Anterior cingulate cortex (tissue), 58 donors: Measurements from ENCODE around the gene TACC3.

Experiments
- DNase-seq, 58 donors: peaks; one replicate each; lab custom pipeline; 2025; lab: John Stamatoyannopoulos, UW

The TACC3 gene

DNA sequence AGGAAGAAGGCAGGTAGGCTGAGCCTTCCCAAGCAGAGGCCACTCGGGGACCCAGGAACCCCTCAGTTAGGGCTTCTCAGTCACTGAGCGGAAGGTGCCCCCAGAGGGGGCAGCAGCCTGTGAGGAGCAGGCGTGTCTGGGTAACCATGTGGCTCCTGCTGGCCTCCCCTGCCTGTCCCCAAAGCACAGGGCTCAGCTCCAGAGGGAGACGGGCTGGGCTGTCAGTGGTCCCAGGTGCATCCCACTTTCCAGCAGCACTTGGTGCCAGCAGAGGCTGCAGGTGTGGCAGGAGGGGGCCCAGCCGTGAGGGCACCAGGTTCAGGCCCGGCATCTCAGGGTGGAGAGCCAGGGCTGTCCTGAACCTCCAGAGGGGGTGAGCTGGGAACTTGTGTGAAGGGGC, 22.7 kb downstream of the TACC3 start:
- DNase-seq: no peak

GRCh38 chr4:1744552-1744951, 23.2 kb downstream of the TACC3 start:
- no peak for DNase-seq

GRCh38 chr4:1745165-1745564, 23.8 kb downstream of the TACC3 start:
- DNase-seq: no peak

GRCh38 chr4:1745697-1746096, 24.4 kb downstream of the TACC3 start:
- DNase-seq: no peak

GRCh38 chr4:1746265-1746691, 25.0 kb downstream of the TACC3 start:
- peak in 35 of 58 donors; percentile 8 to 65 (median 30) for DNase-seq

DNA sequence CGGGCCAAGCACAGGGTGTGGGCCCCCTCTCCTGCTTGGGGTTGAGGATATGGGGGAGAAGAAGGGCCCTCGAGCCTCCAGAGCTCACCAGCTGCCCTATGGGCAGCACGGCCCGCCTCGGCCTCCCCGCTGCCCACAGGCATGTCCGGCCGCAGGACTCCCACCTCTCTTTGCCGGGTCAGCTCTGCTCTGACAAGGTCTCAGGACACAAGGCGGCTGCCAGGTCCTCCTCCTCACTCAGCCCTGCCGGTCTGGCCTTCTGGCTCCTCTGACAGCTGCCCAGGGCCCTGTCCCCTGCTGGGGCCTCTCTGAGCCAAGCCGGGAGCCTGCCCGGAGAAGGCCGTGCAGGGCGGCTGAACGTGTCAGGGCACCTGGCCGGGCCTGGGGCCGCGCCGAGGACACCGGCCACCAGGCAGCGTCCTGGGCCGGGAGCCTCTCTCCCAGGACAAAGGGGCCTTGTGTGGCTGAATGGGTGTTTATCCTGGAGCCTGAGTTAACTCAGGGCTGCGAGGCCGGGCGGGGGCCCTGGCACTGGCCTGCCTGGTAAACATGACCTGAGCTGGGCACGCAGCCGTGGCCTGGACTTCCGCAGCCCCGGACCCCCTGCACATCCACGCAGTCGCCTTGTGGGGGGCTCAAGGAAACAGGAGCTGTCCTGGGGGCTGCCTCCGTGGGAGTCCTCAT, 25.7 kb downstream of the TACC3 start:
- DNase-seq: peak in 37 of 58 donors; percentile 10 to 64 (median 39)

- no peak for DNase-seq
Observed at GRCh38 chr4:1747603-1747967, 26.3 kb downstream of the TACC3 start.

DNA sequence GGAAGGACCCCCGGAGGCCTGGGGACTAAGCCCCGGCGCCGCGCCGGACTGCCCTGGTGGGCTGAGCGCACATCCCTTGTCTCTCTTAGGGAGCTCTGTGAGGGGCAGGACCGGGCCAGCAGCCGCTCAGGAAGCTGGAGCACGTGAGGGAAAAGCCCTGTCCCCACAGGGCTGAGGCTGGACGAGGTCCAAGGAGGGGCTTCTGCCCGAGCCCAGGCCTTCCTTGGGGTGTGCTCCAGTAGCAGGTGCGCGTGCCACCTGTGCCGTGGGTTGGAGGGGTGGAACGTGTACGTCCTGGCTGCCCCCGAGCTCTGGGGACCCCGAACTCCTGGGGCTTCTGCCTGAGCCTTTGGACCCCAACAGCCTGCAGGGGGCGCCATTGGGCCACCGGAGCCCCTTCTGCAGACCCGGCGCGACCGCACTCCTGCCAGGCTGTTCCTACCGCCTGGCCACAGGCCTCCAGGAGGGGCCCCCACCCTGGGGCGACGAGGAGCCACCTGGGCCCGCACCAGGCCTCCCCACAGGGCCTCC, 27.2 kb downstream of the TACC3 start:
- DNase-seq: peak in 41 of 58 donors; percentile 12 to 79 (median 37)

DNA sequence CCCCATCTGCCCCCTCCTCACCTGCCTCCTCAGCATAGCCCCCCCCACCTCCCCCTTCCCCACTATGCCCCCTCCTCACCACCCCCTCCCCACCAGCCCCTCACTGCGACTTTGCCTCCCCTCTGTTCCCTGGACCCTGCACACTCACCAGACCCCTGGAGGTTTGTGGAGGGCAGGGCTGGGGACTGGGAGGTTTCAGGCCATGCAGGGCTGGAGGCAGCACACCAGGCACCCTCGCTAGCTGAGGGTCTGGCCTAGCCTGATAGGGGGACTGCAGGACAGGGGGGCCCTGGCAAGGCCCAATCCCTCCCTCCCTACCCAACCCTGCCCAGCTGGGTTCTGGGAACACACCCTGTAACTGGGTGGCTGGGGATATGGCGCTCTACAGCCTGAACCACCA, 28.0 kb downstream of the TACC3 start:
- DNase-seq: no peak

DNA sequence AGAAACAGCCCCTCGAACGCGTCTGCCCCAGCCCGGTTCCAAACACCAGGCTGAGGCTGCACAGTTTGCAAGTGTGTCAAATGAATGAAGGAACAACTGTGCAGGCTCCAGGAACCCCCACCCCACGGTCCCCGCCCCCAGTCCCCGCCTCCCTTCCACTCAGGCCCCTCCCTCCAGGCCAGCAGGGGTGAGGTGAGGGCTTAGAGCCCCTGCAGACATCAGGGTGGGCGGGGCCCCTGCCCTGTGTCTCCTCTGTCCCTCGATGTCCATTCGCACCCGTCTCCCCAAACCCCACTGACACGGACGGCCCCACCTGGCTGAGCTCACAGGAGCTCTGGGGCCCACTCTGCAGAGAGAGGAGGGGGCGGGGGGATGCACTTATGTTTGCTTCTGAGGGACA, 28.5 kb downstream of the TACC3 start:
- DNase-seq: no peak

- no peak for DNase-seq
Observed at GRCh38 chr4:1750381-1751154, 29.2 kb downstream of the TACC3 start.

- DNase-seq: no peak
Observed at GRCh38 chr4:1751155-1751918, 30.0 kb downstream of the TACC3 start.

DNA sequence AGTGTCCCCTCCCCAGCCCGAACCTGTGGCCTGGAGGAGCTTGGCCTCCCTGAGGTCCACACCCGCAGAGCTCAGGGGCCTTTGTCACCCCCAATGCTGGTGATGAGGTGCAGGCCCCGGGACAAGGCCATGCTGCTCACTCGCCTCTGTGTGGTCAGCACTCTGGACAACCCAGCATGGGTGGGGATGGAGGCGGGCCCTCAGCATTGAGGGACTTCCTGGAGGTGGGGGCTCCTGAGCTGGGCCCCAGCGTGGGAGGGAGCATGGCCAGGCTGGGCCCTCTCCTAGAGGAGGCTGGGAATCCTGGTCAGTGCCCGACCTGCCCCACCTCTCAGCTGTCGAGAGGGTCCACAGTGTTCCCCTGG, 30.6 kb downstream of the TACC3 start:
- no peak for DNase-seq

- no peak for DNase-seq
Observed at GRCh38 chr4:1752284-1753041, 31.1 kb downstream of the TACC3 start.

- no peak for DNase-seq
Observed at GRCh38 chr4:1753294-1753696, 32.0 kb downstream of the TACC3 start.

- DNase-seq: no peak
Observed at GRCh38 chr4:1753697-1754311, 32.5 kb downstream of the TACC3 start.

DNA sequence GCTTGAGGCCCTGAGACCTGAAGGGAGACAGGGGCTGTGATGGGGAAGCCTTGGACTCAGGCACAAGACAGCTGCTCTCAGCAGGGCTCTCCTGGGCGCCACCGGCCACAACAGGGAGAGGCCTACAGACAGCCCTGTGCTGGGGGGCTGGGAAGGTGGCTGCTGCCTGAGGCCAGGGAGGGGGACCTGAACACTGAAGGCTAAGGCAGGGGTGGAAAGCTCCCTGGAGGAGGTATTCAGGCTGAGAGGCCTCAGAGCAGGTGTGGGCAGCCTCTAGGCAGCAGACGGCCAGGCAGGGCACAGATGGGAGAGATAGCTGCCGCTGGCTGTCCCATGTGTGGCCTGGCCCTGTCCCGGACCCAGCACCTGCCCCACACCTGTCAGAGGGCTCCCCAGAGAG, 33.0 kb downstream of the TACC3 start:
- DNase-seq: no peak

DNA sequence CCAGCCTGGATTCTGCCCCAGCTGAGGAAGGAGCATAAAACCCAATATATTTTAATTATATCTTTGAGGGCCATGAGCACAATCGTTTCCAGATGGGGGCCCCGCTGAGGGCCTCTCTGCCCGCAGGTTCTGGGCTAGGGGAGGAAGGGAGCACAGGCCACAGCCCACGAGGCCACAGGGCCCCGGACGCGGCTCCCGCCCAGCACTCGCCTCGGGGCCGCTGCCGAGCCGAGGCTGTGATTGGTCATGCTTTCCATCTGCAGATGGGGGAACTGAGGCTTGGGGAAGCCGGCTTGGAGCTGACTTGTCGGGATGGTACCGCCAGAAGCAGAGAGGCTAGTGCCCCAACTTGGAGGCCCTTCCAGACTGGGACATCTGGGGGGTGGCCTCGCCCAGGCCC, 34.0 kb downstream of the TACC3 start:
- DNase-seq: no peak

GRCh38 chr4:1756079-1756478, 34.8 kb downstream of the TACC3 start:
- DNase-seq: no peak
